Activated CD8-positive, alpha-beta memory T cell treated with anti-CD3 and anti-CD28 coated beads, Interleukin-2, amount 50 U/mL, for 48 hours (primary cell): Measurements from ENCODE around the gene MRPS27.

Experiments used
- DNase-seq: peaks from one replicate; pipeline ENCODE4 v3.0.0-alpha.2; 2020

Gene MRPS27

GRCh38 chr5:72319976-72320752, at the start of gene MRPS27, which contains the start of gene PTCD2:
Gene MRPS27 (minus strand): TSS chr5:72320240. CDS start chr5:72320221, 19 bp downstream.
Gene PTCD2 (plus strand): TSS chr5:72320373. CDS start chr5:72320383, 10 bp downstream.
- DNase-seq, result peak; percentile 91

GRCh38 chr5:72369711-72370110, 49.7 kb upstream of the MRPS27 start:
- no peak for DNase-seq

GRCh38 chr5:72369301-72369700, 49.3 kb upstream of the MRPS27 start:
- DNase-seq, result no peak

GRCh38 chr5:72368271-72368670, 48.2 kb upstream of the MRPS27 start:
- no peak for DNase-seq

GRCh38 chr5:72366324-72366976, 46.4 kb upstream of the MRPS27 start:
- no peak for DNase-seq

- no peak for DNase-seq
Measured at GRCh38 chr5:72364951-72365350, 44.9 kb upstream of the MRPS27 start.

- no peak for DNase-seq
Measured at GRCh38 chr5:72364171-72364570, 44.1 kb upstream of the MRPS27 start.

GRCh38 chr5:72363166-72363802, 43.2 kb upstream of the MRPS27 start:
- no peak for DNase-seq

- DNase-seq, result no peak
Measured at GRCh38 chr5:72359886-72360285, 39.8 kb upstream of the MRPS27 start.

- DNase-seq, result no peak
Measured at GRCh38 chr5:72358925-72359324, 38.9 kb upstream of the MRPS27 start.

GRCh38 chr5:72356361-72356760, 36.3 kb upstream of the MRPS27 start:
- DNase-seq, result no peak

- DNase-seq, result no peak
Measured at GRCh38 chr5:72355706-72356299, 35.8 kb upstream of the MRPS27 start.

GRCh38 chr5:72353046-72353445, 33.0 kb upstream of the MRPS27 start:
- no peak for DNase-seq

GRCh38 chr5:72352616-72353015, 32.6 kb upstream of the MRPS27 start:
- DNase-seq, result no peak

- no peak for DNase-seq
Measured at GRCh38 chr5:72351376-72351775, 31.3 kb upstream of the MRPS27 start.

- no peak for DNase-seq
Measured at GRCh38 chr5:72347801-72348308, 27.8 kb upstream of the MRPS27 start.

- no peak for DNase-seq
Measured at GRCh38 chr5:72346398-72346797, 26.4 kb upstream of the MRPS27 start.

GRCh38 chr5:72338689-72339209, 18.7 kb upstream of the MRPS27 start:
- DNase-seq, result no peak

- no peak for DNase-seq
Measured at GRCh38 chr5:72337159-72337558, 17.1 kb upstream of the MRPS27 start.

GRCh38 chr5:72330712-72331111, 10.7 kb upstream of the MRPS27 start:
- no peak for DNase-seq

- no peak for DNase-seq
Measured at GRCh38 chr5:72328172-72328571, 8.1 kb upstream of the MRPS27 start.

- DNase-seq, result no peak
Measured at GRCh38 chr5:72326306-72326649, 6.2 kb upstream of the MRPS27 start.
